Adipocyte (in vitro differentiated cells): Measurements from ENCODE around the gene CDH4.

Experiments
- DNase-seq: peaks from one replicate; pipeline ENCODE4 v3.0.0-alpha.2; 2015; ENCODE audit warnings: low read depth
- H3K27me3 ChIP-seq: replicated peaks from 2 replicates; pipeline ENCODE4 v1.7.0; 2013; ENCODE audit warnings: mild to moderate bottlenecking, low read length, moderate library complexity; ENCODE audit not compliant: control insufficient read depth, insufficient read depth
- H3K36me3 ChIP-seq: 2 replicates; pipeline ENCODE4 v1.7.0; 2013; ENCODE audit warnings: low read length, mild to moderate bottlenecking, moderate library complexity; ENCODE audit not compliant: control insufficient read depth, insufficient read depth, severe bottlenecking
- H3K4me1 ChIP-seq: 2 replicates; pipeline ENCODE4 v1.7.0; 2013; ENCODE audit warnings: mild to moderate bottlenecking, low read length, moderate library complexity; ENCODE audit not compliant: control insufficient read depth, insufficient read depth
- H3K4me3 ChIP-seq: 2 replicates; pipeline ENCODE4 v1.7.0; 2013; ENCODE audit warnings: mild to moderate bottlenecking, low read length, moderate library complexity
- H3K9ac ChIP-seq: 2 replicates; pipeline ENCODE4 v1.7.0; 2013; ENCODE audit warnings: mild to moderate bottlenecking, low read length, moderate library complexity
- H3K9me3 ChIP-seq: 2 replicates; pipeline ENCODE4 v1.7.0; 2013; ENCODE audit warnings: mild to moderate bottlenecking, low read length, moderate library complexity; ENCODE audit not compliant: control insufficient read depth

Gene CDH4

DNA sequence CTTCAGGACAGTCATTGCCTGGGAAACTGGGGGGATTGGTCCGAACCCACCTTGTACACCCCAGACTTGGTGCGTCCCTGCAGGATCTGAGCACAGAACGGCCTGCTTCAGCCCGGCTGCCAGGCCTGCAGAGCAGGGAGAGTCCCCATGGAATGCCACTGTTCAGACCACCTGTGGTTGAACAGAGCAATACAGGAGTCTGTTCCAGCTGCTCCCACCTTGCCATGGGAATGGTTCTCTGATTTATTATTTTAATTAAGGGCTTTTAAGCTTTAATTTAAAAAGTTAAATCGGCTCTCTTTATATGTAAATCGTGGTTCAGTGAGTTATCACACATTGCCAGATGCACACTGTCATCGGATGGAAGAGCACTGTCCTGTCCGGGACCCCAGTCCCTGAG is 310.4 kb downstream of the CDH4 start:
- DNase-seq = no peak
- H3K4me3 ChIP-seq = no peak overlapping the region
- H3K4me1 ChIP-seq = peaks cover 15% of the 10 kb centered on the region
- no peaks in the 10 kb centered on the region for H3K27me3 ChIP-seq
- no peaks in the 10 kb centered on the region for H3K36me3 ChIP-seq
- no peak overlapping the region for H3K9ac ChIP-seq
- no peaks in the 10 kb centered on the region for H3K9me3 ChIP-seq

DNA sequence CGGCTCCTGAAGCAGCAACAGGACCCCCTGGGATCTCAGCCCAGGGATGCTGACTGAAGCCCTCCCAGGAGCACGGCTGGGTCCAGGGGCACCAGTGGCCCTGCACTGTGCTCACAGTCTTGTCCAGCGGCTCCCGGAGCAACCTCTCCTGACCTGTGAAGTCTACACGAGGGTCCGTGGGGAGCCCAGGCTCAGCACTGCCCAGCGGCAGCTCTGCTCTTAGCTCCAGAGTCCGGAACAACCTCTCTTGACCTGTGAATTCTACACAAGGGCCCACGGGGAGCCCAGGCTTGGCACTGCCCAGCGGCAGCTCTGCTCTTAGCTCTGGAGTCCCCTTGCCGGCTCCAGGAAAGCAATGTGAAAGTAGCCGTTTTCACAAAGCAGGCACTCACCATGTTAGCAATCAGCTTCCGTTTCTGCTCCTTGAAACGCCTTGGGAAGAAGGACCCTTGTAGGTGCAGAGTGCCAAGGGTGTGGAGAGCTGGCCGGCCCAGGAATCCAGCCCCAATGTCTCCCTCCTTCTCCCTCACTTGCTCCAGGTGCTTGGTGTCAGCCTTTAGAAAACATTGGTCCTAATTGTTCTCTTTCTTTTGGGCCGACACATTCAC is 310.9 kb downstream of the CDH4 start:
- Histone ChIP-seq H3K36me3 (no peaks in the 10 kb centered on the region), H3K9me3 (no peaks in the 10 kb centered on the region), H3K9ac (no peak overlapping the region), H3K4me1 (peaks cover 12% of the 10 kb centered on the region), H3K4me3 (no peak overlapping the region), H3K27me3 (no peaks in the 10 kb centered on the region)
- DNase-seq = no peak

DNA sequence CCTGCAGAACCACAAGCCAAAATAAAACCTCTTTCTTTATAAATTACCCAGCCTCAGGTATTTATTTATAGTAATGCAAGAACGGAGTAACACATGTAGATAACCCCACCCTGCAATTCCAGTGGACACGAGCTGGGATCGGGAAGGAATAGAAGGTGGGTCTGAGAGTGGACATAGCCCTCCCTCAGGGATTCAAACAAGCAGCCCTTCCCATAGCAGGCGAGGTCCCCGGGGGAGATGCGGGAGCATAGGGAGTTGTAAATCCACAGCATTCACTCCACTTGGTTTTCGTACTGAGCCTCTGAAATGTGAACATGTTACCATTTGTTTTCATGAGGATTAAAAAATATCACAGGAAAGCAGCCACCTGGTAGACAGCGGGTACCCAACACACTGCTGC is 312.6 kb downstream of the CDH4 start:
- Histone ChIP-seq H3K9me3 (no peaks in the 10 kb centered on the region), H3K4me1 (peaks cover 5% of the 10 kb centered on the region), H3K27me3 (no peaks in the 10 kb centered on the region), H3K36me3 (no peaks in the 10 kb centered on the region), H3K4me3 (no peak overlapping the region), H3K9ac (no peak overlapping the region)
- no peak for DNase-seq

DNA sequence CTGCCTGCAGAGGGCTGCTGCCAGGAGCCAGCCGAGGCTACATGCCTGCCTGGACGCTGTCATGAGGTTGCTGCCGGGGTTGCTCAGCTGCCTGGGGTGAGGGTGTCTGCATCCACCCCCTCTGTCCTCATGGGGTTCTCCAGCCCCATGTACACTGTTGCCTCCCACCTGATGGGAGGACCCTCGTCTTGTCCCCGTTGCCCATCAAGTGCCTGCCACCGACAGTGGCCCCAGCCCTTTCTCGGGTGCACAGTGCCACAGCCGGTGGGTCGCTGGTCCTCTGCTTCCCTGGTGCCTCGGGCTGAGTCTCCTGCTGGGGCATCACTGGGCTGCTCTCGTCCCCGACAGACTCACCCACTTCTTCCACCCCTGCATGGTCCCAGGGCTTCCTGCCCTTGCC is 313.7 kb downstream of the CDH4 start:
- H3K27me3 ChIP-seq = peaks cover 7% of the 10 kb centered on the region
- H3K36me3 ChIP-seq = no peaks in the 10 kb centered on the region
- H3K9ac ChIP-seq = no peak overlapping the region
- H3K9me3 ChIP-seq = no peaks in the 10 kb centered on the region
- DNase-seq = no peak
- H3K4me1 ChIP-seq = no peaks in the 10 kb centered on the region
- no peak overlapping the region for H3K4me3 ChIP-seq

DNA sequence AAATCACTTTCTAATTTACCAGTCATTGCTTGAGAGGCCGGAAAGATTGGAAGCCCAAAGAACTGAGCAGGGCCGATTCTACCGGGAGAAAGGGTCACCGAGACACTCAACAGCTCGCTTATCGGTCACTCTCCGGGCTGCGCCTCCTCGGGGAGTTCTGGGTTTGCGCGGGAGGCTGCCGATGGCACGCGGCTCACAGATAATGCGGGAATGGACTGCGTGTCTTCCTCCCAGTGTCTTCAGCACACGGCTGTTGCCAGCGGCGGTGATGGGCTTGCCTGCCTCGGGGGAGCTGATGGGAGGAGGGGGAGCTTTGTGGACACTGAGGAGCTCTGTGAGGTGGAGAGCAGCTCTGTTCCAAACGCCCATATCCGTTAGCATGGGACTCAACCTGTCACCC is 314.6 kb downstream of the CDH4 start:
- Histone ChIP-seq H3K36me3 (no peaks in the 10 kb centered on the region), H3K9ac (no peak overlapping the region), H3K27me3 (peaks cover 7% of the 10 kb centered on the region), H3K9me3 (no peaks in the 10 kb centered on the region), H3K4me3 (no peak overlapping the region), H3K4me1 (no peaks in the 10 kb centered on the region)
- DNase-seq = no peak

DNA sequence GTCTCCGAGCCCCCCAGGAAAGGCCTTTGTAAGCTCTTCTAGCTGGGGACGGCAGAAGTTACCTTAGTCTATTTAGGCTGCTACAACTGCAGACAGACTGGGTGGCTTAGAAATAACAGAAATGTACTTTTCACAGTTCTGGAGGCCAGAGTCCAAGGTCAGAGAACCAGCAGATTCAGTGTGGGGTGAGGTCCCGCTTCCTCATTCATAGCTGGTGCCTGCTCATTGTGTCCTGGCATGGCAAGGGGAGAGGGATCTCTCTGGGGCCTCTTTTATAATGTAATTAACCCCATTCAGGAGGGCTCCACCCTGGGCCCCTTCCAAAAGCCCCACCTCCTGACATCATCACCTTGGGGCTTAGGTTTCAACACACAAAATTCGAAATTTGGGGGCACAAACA is 315.1 kb downstream of the CDH4 start:
- Histone ChIP-seq H3K4me3 (no peak overlapping the region), H3K9me3 (no peaks in the 10 kb centered on the region), H3K27me3 (peaks cover 8% of the 10 kb centered on the region), H3K4me1 (no peaks in the 10 kb centered on the region), H3K36me3 (no peaks in the 10 kb centered on the region), H3K9ac (no peak overlapping the region)
- DNase-seq = no peak

DNA sequence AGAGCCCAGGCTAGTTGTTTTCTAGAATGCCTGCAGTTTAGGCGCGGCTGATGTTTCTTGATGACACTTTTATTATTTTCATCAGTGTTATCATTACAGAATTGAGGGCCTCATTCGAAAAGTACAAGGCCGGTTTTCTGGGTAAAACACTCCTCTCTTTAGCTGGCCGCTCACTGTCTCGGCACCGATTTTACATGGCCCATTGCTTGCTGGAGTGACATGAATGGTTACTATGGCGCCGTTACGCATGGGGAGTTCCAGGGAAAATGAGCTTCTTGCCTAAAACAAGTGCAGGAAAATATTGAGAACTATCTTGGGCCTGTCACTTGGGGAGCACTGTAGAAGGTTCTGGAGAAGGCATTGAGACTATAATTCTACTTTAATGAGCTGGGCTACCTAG is 317.8 kb downstream of the CDH4 start:
- H3K4me3 ChIP-seq = no peak overlapping the region
- peaks cover 17% of the 10 kb centered on the region for H3K27me3 ChIP-seq
- H3K9me3 ChIP-seq = no peaks in the 10 kb centered on the region
- no peak overlapping the region for H3K9ac ChIP-seq
- no peak for DNase-seq
- H3K4me1 ChIP-seq = no peaks in the 10 kb centered on the region
- H3K36me3 ChIP-seq = no peaks in the 10 kb centered on the region

DNA sequence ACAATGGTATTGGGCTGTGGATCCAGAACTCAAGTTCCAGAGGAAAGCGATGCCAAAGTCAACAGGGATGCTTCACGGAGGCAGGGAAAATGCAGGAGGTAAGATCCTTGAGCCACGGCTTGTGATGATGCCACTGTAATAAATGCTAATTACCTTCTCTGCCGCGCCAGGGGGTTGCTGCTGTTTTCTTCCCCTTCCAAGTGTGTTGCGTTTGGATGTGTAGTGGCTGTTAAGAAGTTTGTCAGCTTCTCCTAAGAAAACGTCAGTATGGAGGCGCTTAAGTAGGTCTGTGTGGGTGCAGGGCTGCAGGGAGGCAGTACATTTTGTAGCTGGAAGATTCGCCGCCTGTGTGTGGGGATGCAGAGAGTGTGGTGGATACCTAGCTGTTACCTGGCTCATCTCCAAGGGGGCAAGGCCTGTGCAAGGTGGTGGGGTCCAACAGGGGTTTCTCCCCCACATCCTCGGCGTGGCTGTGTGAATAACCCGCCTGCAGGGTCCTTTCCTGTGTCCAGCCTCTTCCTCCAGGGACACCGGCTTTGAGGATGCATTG is 318.7 kb downstream of the CDH4 start:
- no peak for DNase-seq
- H3K36me3 ChIP-seq = no peaks in the 10 kb centered on the region
- no peaks in the 10 kb centered on the region for H3K4me1 ChIP-seq
- H3K4me3 ChIP-seq = no peak overlapping the region
- peaks cover 17% of the 10 kb centered on the region for H3K27me3 ChIP-seq
- no peak overlapping the region for H3K9ac ChIP-seq
- peaks cover 3% of the 10 kb centered on the region for H3K9me3 ChIP-seq

DNA sequence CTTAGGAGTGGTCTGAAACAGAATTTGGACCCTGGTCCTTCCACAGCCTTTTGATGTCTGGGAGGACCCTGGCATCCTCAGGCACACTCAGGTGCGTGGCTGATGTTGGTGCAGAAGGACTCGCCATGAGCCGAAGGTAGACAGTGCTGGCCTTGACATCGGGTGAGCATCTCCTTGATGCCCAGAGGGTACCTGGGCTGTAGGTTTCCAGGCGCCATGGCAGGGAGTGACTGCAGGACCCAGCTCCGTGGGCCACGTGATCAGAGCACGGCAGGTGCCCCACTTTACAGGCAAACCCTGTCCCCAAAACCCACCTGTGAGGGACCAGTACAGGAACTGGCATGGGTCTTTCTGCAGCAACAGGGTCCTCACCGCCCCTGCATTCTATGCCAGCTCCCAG is 319.2 kb downstream of the CDH4 start:
- DNase-seq = no peak
- peaks cover 17% of the 10 kb centered on the region for H3K27me3 ChIP-seq

DNA sequence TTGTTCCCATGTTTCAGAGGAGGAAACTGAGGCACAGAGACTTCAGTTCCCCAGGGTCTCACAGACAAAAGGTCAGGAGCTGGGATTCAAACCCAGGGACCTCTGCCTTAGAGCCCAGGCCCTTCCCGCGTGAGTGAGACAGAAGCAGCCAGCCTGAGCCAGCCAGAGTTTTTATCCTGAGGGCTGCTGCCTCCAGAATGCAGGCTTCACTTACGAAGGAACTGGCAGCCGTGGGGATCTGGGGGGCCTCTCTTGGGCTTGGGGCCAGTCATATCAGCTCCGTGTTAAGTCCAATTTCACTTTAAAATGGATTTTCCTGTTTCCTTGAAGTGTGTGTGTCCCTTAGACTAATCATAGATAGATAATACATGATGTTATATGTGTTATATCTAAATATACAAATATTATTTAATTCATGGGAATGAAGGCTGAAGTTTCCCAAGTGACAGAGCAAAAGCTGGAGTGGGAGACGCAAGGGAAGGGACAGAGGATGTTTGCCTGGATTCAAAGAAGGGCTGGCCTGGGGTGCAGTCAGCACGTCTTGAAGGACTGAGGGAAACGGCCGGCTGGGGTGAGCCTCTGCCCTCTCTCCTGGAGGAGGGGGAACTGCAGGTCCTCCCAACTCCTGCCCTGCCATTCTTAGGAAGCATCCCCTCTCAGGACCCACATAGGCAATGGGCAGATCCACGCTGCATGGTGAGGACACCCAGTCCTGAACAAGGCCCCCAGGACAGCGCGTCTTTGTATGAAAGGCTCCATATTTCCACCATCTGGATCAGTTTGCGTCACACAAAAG is 320.1 kb downstream of the CDH4 start:
- H3K4me3 ChIP-seq = no peak overlapping the region
- H3K36me3 ChIP-seq = no peaks in the 10 kb centered on the region
- no peak for DNase-seq
- H3K9me3 ChIP-seq = peaks cover 3% of the 10 kb centered on the region
- peaks cover 17% of the 10 kb centered on the region for H3K27me3 ChIP-seq
- H3K9ac ChIP-seq = no peak overlapping the region
- H3K4me1 ChIP-seq = no peaks in the 10 kb centered on the region

More for the DNA sequence above, 319.2 kb downstream of the CDH4 start:
- Histone ChIP-seq H3K9ac (no peak overlapping the region), H3K36me3 (no peaks in the 10 kb centered on the region), H3K4me1 (no peaks in the 10 kb centered on the region), H3K9me3 (peaks cover 3% of the 10 kb centered on the region), H3K4me3 (no peak overlapping the region)

DNA sequence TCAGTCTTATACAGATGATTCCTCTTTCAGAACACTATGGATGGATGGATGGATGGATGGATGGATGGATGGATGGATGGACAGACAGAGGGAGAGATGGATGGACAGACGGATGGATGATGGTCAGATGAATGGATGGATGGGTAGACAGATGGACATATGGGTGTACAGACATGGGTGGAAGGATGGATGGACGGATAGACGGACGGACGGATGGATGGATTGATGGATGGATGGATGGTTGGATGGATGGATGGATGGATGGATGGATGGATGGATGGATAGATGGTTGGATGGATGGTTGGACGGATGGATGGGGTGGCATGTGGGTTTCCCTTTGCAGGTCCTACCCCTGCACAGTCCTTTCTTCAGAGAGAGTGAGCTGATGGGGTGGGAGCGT is 320.7 kb downstream of the CDH4 start:
- peaks cover 17% of the 10 kb centered on the region for H3K27me3 ChIP-seq
- no peak for DNase-seq

More for the DNA sequence above, 320.7 kb downstream of the CDH4 start:
- H3K4me3 ChIP-seq = no peak overlapping the region
- H3K4me1 ChIP-seq = no peaks in the 10 kb centered on the region
- no peak overlapping the region for H3K9ac ChIP-seq
- no peaks in the 10 kb centered on the region for H3K36me3 ChIP-seq
- H3K9me3 ChIP-seq = peaks cover 3% of the 10 kb centered on the region
